Cerebellar cortex (tissue), 1 donor: Measurements from ENCODE around the gene SLC35F4.

Experiments
- DNase-seq: peaks from one replicate; pipeline ENCODE4 v3.0.0-alpha.2; 2015; ENCODE audit warnings: low spot score

SLC35F4 gene

DNA sequence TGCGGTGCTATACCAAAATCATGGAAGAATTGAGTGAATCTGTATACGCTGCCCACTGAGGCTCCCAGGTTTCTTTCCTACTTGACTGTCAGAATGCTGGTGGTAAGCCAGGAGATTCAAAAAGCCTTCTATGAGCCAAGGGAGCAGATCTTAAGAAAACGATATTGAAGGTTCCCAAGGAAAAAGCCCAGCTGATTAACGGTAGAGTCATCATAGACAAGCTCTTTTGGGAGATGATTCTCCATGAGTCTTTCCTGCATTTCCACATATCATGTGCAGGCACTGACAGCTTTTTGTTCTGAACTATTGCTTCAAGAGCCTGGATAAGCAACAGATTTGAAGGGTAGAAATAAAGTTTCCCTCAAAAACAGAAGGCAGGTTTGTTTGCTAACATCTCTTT is 17.5 kb downstream of the SLC35F4 start:
- DNase-seq = no peak

DNA sequence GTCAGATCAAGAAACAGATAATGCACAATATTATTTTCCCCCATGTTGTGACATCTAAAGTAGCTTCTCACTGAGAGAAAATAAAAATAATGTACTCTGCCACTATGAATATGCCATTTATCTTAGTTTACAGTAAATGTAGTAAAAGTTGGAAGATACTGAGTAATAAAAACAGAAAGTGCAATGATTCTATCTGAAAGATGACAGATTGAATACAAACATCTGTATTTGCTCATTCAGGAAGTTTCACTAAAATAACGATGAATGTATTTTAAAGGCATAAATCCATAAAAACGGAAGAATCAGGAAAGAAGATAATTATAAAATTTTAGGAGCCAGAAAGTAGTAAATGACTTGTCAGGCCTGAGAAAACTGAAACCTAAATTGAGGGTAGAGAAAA is 18.2 kb downstream of the SLC35F4 start:
- DNase-seq = no peak

DNA sequence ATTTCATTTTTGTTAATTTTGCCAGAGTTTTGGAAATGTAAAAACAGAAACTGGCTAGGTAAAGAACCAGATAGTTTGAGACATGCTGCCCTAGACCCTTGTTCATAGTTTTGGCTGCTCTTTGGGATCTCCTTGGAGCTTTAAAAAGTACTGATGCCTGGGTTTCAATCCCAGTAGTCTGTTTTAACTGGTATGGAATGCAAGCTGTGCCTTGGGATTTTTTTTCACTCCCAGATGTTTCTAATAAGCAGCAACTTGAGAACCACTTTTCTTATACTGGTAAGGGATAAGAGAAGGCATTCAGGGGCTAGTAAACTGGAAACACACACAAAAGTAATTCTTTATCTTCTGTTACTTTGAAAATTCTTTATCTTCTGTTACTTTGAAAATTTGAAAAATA is 18.8 kb downstream of the SLC35F4 start:
- no peak for DNase-seq

DNA sequence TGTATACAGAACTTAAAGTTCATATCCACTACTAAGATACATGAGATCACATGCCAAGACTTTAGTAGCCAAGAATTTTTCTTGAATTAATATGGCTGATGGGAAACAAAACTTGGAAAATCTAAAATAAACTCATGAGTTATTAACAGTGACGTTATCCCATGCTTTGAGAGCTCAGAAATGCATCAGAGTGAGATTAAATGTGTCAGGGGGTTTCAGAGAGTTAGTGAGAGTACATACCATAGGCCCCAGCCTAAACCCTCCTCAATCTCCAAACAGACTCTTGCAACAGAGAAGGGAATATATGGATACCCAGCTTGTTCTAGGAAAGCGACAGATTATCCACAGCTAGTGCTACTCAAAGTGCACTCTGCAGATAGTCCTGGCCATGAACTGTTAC is 19.3 kb downstream of the SLC35F4 start:
- DNase-seq = no peak

DNA sequence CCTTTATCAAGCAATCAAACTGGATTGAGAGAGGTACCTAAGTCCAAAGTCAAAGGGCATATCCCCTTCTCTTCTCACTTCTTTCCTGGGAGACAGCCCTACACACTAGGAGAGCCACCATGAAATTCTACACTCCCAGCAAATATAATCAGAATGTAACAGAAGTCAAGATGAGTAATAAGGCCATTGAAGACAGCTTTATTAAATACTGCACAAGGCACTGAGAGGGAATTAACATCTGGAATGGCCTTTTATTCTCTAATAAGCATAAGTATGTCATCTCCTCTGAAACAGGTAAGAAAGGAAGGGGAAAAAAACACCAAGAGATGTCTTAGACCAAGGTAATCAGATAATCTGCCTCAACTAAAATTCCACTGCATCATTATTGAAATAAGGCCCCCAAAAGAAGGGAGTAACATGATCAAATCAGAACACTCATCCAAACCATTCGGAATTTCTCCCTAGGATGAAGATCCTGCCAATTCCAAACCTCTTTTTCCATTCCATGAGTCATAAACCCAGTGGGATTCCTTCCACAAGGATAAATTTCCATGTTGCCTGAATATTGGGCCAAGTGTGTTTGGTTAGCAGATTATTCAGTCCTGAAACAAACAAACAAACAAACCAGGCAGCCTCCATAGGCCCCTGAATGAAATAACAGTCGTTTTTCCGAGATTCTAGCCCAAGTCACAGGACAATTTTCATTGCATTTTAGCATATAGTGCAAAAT is 19.9 kb downstream of the SLC35F4 start:
- DNase-seq = no peak

DNA sequence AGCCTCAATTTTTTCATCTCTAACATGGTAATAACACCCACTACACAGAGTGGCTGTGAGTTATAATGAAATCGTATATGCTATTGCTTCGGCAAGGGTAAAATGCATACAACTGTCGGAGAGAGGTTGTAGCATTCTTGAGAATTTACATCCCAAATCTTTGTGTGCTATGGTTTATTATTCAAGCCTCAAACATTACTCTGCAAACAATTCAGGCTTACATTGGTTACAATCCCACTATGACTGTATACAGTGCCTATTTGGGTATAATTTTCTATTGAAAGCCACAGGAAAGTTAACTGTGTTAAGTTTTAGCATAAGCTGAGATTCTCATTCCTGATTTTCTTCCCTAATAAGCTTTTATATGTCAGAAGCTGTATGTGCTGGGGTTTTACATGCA is 20.6 kb downstream of the SLC35F4 start:
- no peak for DNase-seq

DNA sequence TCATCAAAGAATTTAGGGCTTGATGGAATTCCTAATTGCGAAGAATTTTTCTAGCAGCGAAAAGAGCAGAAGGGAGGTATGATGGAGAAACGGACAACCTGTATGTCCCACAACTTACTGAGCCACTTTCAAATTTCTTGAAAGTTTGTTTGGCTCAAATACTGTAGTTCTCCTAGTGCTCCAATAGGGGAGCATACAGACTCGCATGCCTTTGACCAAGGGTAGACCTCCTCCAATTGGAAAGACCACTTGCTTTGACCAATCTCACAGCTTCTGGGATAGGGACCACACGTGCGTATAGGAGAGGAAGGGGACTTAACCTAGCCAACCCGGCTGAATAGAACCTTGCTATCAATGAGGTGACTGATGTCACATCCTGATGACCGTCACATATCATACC is 28.6 kb downstream of the SLC35F4 start:
- DNase-seq = no peak

DNA sequence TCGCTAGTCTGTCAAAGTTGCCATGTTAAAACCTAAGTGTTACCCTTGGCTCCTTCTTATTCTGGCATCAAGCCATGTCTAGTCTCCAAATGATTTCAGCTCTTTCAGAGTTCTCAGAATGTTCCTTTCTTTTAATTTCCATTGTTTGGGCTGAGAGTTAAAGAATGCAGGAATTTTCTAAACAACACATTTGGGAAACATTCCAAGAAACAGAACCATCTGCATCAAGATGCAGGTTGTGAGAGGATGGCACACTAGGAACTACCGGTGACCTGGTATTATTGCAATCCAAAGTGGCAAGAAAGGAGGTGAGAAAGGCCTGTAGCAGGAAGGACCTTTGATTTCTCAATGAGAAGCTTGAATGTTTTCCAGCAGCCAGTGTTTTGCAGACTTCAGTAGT is 30.1 kb downstream of the SLC35F4 start:
- peak; percentile 47 for DNase-seq

DNA sequence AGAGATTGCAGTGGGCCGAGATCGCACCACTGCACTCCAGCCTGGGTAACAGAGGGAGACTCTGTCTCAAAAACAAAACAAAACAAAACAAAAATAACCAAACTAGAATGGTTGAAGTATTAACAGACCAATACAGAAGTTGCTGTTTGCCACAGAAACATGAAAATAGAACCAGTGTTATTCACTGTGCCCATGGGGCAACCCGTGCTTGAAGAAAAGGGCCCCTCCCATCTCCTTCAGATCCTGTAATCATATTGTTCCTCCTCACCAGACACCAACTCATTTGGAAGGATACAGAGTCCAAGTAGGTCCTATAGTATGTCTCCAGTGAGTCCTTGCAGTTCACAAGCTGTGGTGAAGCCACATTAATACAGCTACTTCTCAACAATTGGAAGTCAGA is 30.9 kb downstream of the SLC35F4 start:
- DNase-seq = no peak

DNA sequence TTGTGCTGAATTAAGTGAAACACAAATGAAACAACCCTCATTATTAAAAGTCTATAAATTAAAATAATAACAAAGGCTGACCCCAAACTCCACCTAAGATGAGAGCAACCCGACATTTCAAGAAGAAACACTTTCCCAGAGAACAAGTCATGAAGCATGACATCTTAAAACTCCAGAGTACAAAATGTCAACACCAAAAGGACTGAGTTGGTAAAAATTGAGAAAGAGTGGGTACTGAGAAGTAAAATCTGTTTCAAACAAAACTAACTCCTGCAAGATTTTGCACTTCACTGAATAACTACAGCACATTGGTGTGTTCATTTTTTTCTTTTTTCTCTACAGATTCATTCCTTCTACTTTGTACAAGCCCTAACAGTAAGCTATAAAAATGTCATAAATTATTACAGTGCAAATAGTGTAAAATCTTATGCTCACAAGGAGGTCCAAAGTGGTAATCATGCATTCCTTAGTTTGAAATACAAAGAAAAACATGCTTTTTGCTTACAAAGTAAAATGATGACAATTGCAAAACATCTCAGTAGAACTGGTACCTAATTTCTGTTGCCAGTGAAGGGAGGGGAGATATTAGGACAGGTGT is 31.8 kb downstream of the SLC35F4 start:
- no peak for DNase-seq

DNA sequence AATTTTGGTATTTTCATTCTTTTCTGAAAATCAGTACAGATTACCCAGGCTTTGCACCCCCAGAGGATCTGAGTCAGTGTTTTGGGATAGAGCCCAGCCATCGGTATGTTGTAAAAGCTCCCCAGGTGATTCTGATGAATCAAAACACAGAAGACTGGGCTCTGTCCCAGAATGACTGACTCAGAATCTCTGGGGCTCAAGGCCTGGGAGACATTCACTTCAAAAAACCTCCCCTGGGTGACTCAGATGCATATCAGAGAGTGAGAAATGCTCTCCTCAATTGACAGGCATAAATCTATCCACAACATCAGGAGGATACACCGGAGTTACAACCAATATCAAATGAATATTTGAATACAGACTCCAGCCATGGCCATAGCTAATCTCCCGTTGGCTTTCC is 32.6 kb downstream of the SLC35F4 start:
- peak; percentile 78 for DNase-seq

DNA sequence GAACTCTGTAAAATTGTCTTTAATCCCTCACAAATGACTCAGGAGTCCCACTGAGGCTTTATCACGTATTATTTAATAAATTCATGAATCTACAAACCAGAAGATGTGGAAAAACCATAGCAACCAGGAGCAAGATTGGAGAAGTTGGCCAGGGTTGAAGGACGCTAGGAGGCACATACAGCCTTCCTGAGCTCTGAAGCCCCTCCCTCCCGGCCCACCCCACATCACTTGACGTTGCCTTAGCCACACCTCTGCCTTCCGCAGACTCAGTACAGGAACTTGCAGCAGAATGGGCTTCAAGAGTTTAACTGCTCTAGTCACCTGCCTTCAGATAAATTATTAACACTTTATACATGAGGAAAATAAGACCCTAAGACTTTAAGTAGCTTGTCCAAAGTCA is 33.9 kb downstream of the SLC35F4 start:
- DNase-seq = no peak

DNA sequence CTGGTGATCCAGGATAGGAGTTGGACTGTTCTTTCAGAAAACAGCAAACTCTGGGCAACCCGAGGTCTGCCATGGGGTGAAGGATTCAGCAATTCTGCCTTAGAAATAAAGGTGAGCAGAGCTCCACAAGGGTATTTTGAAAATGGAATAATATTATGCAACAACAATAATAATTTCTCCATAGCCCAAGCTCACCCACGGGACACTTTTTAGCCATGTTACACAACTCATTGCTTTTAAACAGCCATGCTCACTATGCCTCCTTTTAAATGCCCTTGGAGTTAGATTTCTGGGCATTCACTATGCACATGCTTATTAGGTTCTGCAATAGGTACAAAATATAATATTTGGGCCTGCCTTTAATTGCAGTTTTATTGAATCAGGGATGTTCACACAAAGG is 37.2 kb downstream of the SLC35F4 start:
- DNase-seq = no peak

DNA sequence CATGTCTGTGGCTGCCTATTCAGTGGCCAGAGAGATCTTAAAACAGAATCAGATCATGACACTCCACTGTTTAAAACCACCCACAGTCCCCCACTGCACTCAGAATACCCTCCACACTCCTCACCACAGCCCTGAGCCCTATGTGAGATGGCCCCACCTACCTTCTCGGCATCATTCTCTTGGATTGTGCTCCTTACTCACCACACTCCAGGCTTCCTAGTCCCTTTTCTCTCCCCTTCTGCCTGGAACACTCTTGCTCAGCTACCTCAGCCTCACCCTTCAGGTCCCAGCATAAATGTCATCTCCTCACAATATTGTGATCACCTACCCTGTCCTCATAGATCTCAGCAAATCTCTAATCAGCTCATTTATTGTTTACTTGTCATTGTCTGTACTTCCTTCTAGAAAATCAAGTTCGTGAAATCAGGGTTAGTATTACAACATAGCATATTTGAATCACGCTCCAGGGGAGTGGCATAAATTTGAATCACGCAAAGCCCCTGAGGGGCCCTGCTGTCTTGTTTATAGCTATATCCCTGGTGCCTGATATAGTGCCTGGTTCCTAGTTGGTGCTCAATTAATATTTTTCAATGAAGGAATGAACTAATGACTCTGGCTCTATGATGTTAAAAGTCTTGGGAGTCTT is 42.8 kb downstream of the SLC35F4 start:
- DNase-seq = no peak

DNA sequence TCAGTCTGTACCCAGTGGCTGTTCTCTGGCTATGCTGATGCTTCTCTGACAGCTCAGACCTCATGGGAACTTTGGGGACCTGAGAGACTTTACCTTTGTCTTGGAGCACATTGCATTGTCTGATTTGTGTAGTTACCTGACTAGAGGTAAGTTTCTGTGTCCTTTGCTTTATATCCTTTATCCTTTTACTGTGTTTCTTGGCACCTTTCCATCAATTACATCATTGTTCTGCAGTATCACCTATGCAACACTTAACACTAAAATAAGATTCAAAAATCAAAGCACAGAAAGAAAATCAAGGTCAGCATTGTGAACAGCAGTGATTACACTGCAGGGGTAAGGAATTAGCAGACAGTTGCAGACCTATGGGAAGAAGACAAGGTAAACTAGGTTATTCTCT is 43.8 kb downstream of the SLC35F4 start:
- DNase-seq = peak; percentile 40

DNA sequence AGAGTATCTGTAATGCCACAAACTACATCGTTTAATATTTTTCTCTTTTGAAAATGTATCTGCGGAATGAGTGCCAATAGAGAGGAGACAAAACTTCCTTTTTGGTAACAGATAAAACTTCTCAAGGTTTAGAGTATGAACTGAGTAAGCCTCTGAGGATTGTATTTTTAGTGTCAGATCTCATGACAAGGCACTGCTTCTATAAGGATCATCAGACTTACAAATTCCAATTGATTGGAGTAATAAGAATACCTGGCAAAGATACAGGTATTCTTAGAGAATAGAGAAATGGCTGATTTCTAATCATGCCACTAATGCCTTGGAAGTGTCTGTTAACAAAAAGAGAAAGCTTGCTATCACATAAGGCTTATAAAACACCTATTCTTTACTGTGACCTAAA is 45.3 kb downstream of the SLC35F4 start:
- DNase-seq = no peak

DNA sequence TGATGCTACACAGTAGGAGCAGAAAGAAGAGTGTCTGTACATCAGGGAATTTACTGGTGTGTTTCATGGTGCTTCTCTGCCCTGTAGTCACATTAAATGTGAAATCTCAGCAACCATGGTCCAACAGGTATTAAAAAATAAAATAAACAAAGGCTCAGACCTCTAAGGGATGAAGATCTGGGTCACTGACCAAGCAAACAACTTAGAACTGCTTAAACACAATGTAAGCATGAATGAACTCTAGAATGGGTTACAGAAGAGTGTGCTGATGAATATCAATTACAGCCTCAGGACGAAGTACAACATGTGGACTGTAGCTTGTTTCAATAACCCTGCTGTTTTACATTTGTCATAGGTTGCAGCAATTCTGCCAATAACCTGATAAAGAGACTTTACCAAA is 47.4 kb downstream of the SLC35F4 start:
- DNase-seq = no peak

DNA sequence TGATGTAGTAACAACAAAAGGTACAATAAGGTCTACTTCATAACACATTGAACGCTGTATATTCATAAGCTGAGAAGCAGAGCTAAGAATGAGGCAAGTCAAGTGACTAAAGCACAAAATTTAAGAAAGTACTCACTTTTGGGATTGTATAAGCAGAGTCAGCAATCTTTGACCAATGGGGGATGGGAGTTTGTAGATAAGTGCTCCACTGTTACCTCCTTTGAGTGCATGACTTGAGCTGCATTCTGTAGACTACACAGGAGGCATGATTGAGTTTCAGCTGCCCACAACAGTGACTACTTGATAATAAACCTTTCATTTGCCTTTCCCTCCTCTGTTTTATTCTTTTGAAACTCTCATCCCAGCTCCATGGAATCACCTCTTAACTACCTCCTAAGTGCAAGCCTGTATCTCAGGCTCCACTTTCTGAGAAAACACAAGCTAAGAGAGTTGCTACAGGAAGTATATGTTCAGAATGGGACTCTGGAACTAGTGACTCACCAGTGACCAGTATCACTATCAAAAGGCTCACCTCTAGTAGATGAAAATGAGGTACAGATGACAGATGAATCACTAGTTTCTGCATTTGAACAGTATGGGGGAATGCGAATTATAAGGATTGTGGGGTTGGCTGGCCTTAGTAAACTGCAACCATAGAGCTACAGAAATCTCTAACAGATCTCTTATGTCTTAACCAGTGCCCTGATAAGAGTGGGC is 49.2 kb downstream of the SLC35F4 start:
- no peak for DNase-seq

DNA sequence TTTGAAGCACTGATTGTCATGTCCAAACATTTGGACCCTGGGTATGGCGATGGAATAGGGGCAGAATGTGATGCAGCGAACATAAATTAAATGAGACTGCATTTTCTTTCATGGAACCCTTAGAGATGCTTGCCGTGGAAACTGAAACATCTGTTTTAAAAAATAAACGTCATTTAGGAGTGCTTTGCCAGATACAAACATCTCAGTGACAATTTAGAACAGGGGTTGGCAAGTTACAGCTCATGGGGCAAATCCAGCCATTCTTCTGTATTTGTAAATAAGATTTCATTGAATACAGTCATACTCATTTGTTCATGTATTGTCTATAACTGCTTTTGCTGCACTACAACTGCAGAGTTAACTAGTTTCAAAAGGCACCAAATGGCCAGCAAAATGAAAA is 51.2 kb downstream of the SLC35F4 start:
- no peak for DNase-seq

DNA sequence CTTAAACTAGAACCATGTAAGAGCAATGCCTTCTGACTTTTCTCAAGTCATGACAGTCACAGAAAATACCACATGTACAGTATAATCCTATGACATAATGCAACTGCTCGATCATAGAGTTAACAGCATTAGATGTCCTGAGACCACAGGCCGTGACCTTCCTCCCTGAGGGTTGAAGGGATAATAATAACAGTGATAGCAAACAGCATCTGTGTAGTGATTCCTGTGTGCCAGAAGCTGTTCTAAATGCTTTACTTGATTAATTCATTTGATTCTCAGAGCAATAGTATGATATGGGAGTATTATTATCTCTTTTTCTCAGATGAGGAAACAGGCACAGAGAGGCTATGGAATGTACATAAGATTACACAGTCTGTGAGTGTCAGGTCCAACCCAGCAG is 53.2 kb downstream of the SLC35F4 start:
- no peak for DNase-seq

DNA sequence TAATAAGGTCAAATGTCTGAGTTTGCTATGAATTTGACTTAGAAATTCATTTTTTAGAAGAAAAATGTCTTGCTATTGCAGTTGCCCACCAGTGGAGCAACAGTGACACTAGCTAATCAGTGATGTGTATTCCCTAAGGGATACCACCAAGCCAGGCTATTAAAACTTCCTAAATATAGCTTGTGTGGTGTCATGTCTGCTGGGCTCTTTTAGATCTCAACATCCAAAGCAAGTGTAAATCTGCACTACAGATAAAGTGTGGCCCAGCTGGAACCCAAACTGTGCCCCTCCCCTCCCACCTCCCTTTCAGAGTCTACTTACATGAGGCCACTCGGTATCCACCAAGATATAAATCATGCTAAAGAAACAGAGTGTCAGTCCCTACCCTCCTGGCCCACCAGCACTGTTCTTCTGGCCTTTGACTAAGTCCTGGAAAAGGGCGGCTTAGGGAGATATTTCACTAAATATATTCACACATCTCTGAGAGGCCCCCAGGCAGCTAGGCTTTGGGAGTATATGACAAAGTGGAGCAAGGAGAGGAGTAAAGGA is 53.8 kb downstream of the SLC35F4 start:
- no peak for DNase-seq

DNA sequence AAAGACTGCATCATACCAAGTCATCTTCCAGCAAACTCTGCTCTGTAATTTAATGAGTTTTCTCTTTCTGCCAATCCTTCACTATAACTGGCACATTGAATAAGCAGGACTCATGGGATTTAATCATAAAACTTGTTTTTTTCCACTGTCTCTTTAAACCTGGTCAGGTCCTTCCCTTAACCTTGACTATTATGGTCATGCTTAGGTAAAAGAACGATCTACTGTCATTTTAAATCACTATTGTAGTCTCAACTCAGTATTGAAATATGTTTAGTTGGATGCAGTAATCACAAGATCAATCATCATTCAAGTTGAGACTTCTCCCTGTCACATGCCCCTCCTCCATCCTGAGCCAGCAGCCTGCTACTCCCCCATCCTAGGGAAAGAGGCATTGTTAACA is 56.1 kb downstream of the SLC35F4 start:
- DNase-seq = no peak

DNA sequence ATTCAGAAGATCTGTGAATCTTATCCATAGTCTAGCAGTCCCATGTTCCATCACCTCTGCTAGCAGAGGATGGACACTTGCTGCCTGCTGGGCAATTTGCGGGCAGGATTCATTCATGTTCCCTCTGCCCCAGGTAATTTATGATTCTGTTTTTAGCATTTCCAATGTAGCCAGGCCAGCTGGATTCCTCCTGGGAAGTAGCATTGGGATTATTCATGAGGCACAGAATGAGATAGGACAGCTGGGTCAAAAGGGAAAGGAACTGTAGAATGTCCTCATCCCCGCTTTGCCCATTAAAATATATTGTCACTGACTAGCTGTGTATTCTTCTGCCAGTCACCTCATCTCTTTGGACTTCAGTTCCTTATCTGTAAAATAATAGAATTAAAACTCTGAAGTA is 68.7 kb downstream of the SLC35F4 start:
- peak; percentile 22 for DNase-seq
